Stimulated activated CD4-positive, alpha-beta T cell treated with anti-CD3 and anti-CD28 coated beads, Interleukin-4, amount 100 ng/mL, for 1 hour (primary cell): ENCODE data around the gene HLA-G.
"Not testable (repeated sequence)": the region's sequence is repeated elsewhere in the genome, so short reads cannot be mapped to it uniquely, and the experiment has no call there.

Experiments
- DNase-seq: peaks from one replicate; pipeline ENCODE4 v3.0.0-alpha.2; 2020

The HLA-G gene

GRCh38 chr6:29875734-29876133, 48.1 kb downstream of the HLA-G start:
- DNase-seq: not testable (repeated sequence)
